Measurements from ENCODE around the gene XPO4.

The XPO4 gene

DNA sequence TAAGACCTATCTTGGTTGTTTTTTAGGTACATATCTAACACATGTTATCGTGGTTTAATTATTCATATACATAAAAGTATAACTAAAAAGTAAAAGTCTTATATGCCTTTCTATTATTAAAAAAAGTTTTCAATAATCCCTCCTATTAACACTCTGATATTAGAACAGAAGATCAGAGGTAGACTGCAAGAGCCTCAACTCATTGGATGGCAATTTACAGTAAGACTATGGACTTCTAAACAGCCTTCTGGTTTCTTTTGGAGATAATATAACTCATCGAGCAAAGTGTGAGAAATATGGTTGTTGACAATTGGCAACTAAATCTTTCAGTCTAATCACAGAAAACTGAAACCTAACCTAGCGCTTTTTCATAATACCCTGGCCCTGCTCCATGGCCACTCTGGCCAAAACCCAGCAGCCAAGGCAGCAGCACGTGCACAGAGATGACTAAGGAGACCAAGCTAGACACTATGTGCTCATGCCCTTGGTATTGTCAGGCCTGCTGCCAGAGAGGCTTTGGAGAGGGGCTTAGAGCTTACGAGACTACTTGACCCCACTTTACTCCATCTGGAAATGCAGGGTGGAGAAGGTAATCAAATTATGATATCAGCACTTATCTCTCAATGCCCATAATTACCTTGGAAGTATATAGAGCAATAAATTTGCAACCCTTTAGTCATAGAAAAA, 88.2 kb downstream of the XPO4 start:
- no peaks in the 10 kb centered on the region for H3K9me3 ChIP-seq (ENCODE audit: control extremely low read depth in 1 of 5, control insufficient read depth in 4 of 5, insufficient read depth in 2 of 5, low read depth in 1 of 5, low read length in 4 of 5)
- no peak for DNase-seq
- no peaks in the 10 kb centered on the region for H3K4me1 ChIP-seq (ENCODE audit: control extremely low read depth in 1 of 4, control insufficient read depth in 4 of 4, insufficient read depth in 4 of 4, low read length in 3 of 4)
- ChIA-PET CTCF (interaction anchor here (1.0 to 6.3 kb wide), 4 partner anchors 10 to 322 kb away, joined by 3 to 52 read pairs (median 8); no protein-coding TSS in a partner anchor), POLR2A (no interaction called here)
- peaks cover 9 to 45% (median 17%) of the 10 kb centered on the region in 4 experiments for H3K36me3 ChIP-seq (ENCODE audit: control insufficient read depth in 4 of 4, insufficient read depth in 4 of 4, low read length in 3 of 4)
- WGBS (ENCODE audit: insufficient coverage), result 59% methylated on average over 2 of the region's 5 CpGs
- H3K4me3 ChIP-seq (ENCODE audit: control insufficient read depth in 1 of 7, extremely low read depth in 1 of 7, insufficient read depth in 4 of 7, low read depth in 2 of 7, low read length in 6 of 7), result no peak overlapping the region
- H3K27me3 ChIP-seq (replicated peaks in 2 of 5; ENCODE audit: control insufficient read depth in 4 of 5, insufficient read depth in 5 of 5, low read length in 4 of 5), result no peaks in the 10 kb centered on the region
- H3K27ac ChIP-seq (ENCODE audit: insufficient read depth in 1 of 2, low read depth in 1 of 2, low read length in 2 of 2, poor library complexity in 1 of 2, severe bottlenecking in 2 of 2), result no peak overlapping the region

- CTCF ChIA-PET, result no interaction called here
- Histone ChIP-seq H3K27ac (ENCODE audit: insufficient read depth in 1 of 2, low read depth in 1 of 2, low read length in 2 of 2, poor library complexity in 1 of 2, severe bottlenecking in 2 of 2) (no peak overlapping the region), H3K4me1 (ENCODE audit: control extremely low read depth in 1 of 4, control insufficient read depth in 4 of 4, insufficient read depth in 4 of 4, low read length in 3 of 4) (no peaks in the 10 kb centered on the region), H3K36me3 (ENCODE audit: control insufficient read depth in 4 of 4, insufficient read depth in 4 of 4, low read length in 3 of 4) (peaks cover 18 to 51% (median 24%) of the 10 kb centered on the region in 4 experiments), H3K9me3 (ENCODE audit: control extremely low read depth in 1 of 5, control insufficient read depth in 4 of 5, insufficient read depth in 2 of 5, low read depth in 1 of 5, low read length in 4 of 5) (no peaks in the 10 kb centered on the region), H3K27me3 (replicated peaks in 2 of 5; ENCODE audit: control insufficient read depth in 4 of 5, insufficient read depth in 5 of 5, low read length in 4 of 5) (no peaks in the 10 kb centered on the region), H3K4me3 (ENCODE audit: control insufficient read depth in 1 of 7, extremely low read depth in 1 of 7, insufficient read depth in 4 of 7, low read depth in 2 of 7, low read length in 6 of 7) (no peak overlapping the region)
- no peak for DNase-seq
- POLR2A ChIA-PET, result no interaction called here
- 85% methylated on average over 4 of the region's 7 CpGs for WGBS (ENCODE audit: insufficient coverage)
These were observed 89.7 kb downstream of the XPO4 start for GRCh38 chr13:20812890-20813289.

GRCh38 chr13:20810808-20811207, 91.7 kb downstream of the XPO4 start:
- Histone ChIP-seq H3K9me3 (ENCODE audit: control extremely low read depth in 1 of 5, control insufficient read depth in 4 of 5, insufficient read depth in 2 of 5, low read depth in 1 of 5, low read length in 4 of 5) (no peaks in the 10 kb centered on the region), H3K27ac (ENCODE audit: insufficient read depth in 1 of 2, low read depth in 1 of 2, low read length in 2 of 2, poor library complexity in 1 of 2, severe bottlenecking in 2 of 2) (no peak overlapping the region), H3K4me1 (ENCODE audit: control extremely low read depth in 1 of 4, control insufficient read depth in 4 of 4, insufficient read depth in 4 of 4, low read length in 3 of 4) (no peaks in the 10 kb centered on the region), H3K4me3 (ENCODE audit: control insufficient read depth in 1 of 7, extremely low read depth in 1 of 7, insufficient read depth in 4 of 7, low read depth in 2 of 7, low read length in 6 of 7) (no peak overlapping the region), H3K27me3 (replicated peaks in 2 of 5; ENCODE audit: control insufficient read depth in 4 of 5, insufficient read depth in 5 of 5, low read length in 4 of 5) (no peaks in the 10 kb centered on the region), H3K36me3 (ENCODE audit: control insufficient read depth in 4 of 4, insufficient read depth in 4 of 4, low read length in 3 of 4) (peaks cover 21 to 50% (median 29%) of the 10 kb centered on the region in 4 experiments)
- ChIA-PET CTCF (interaction anchor here (1.3 to 1.8 kb wide), 2 partner anchors 16 to 24 kb away, joined by 4 read pairs; no protein-coding TSS in a partner anchor), POLR2A (no interaction called here)
- no peak for DNase-seq
- WGBS (ENCODE audit: insufficient coverage), result 100% methylated on average over 2 of the region's 2 CpGs

DNA sequence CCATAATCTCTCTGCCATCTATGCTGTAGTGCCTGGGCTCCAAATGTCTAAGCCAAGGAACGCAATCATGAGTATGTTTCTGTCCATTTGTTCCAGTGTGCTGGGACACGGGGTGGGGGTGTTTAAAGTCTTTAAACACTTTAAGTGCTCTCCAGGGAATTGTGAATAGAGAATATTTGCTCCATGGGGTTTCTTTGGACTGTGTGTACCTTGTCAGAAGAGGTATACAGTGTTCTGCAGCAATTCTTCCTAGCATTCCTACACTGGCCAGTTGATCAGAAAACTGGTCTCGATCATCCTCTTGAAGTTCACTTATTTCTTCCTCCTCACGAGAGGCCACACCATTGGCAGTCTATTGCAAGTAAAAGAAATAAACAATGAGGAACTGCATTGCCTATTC, 93.7 kb downstream of the XPO4 start:
- Histone ChIP-seq H3K27me3 (replicated peaks in 2 of 5; ENCODE audit: control insufficient read depth in 4 of 5, insufficient read depth in 5 of 5, low read length in 4 of 5) (no peaks in the 10 kb centered on the region), H3K9me3 (ENCODE audit: control extremely low read depth in 1 of 5, control insufficient read depth in 4 of 5, insufficient read depth in 2 of 5, low read depth in 1 of 5, low read length in 4 of 5) (no peaks in the 10 kb centered on the region), H3K27ac (ENCODE audit: insufficient read depth in 1 of 2, low read depth in 1 of 2, low read length in 2 of 2, poor library complexity in 1 of 2, severe bottlenecking in 2 of 2) (no peak overlapping the region), H3K4me1 (ENCODE audit: control extremely low read depth in 1 of 4, control insufficient read depth in 4 of 4, insufficient read depth in 4 of 4, low read length in 3 of 4) (no peaks in the 10 kb centered on the region), H3K4me3 (ENCODE audit: control insufficient read depth in 1 of 7, extremely low read depth in 1 of 7, insufficient read depth in 4 of 7, low read depth in 2 of 7, low read length in 6 of 7) (no peak overlapping the region), H3K36me3 (ENCODE audit: control insufficient read depth in 4 of 4, insufficient read depth in 4 of 4, low read length in 3 of 4) (peaks cover 19 to 49% (median 25%) of the 10 kb centered on the region in 4 experiments)
- no peak for DNase-seq
- ChIA-PET POLR2A (no interaction called here), CTCF (interaction anchor here (1.0 to 1.8 kb wide), 3 partner anchors 32 to 315 kb away, joined by 3 to 5 read pairs (median 4); no protein-coding TSS in a partner anchor)
- WGBS (ENCODE audit: insufficient coverage), result 100% methylated on average over 2 of the region's 4 CpGs

- Histone ChIP-seq H3K4me3 (ENCODE audit: control insufficient read depth in 1 of 7, extremely low read depth in 1 of 7, insufficient read depth in 4 of 7, low read depth in 2 of 7, low read length in 6 of 7) (no peak overlapping the region), H3K27ac (ENCODE audit: insufficient read depth in 1 of 2, low read depth in 1 of 2, low read length in 2 of 2, poor library complexity in 1 of 2, severe bottlenecking in 2 of 2) (peak overlapping the region in 1 of 2 experiments; percentile 22), H3K27me3 (replicated peaks in 2 of 5; ENCODE audit: control insufficient read depth in 4 of 5, insufficient read depth in 5 of 5, low read length in 4 of 5) (no peaks in the 10 kb centered on the region), H3K36me3 (ENCODE audit: control insufficient read depth in 4 of 4, insufficient read depth in 4 of 4, low read length in 3 of 4) (peaks cover 9 to 35% (median 19%) of the 10 kb centered on the region in 4 experiments), H3K9me3 (ENCODE audit: control extremely low read depth in 1 of 5, control insufficient read depth in 4 of 5, insufficient read depth in 2 of 5, low read depth in 1 of 5, low read length in 4 of 5) (no peaks in the 10 kb centered on the region), H3K4me1 (ENCODE audit: control extremely low read depth in 1 of 4, control insufficient read depth in 4 of 4, insufficient read depth in 4 of 4, low read length in 3 of 4) (peaks cover 0 to 8% (median 5%) of the 10 kb centered on the region in 4 experiments)
- CTCF ChIA-PET, result no interaction called here
- 100% methylated on average over 1 of the region's 3 CpGs for WGBS (ENCODE audit: insufficient coverage)
- no peak for DNase-seq
- POLR2A ChIA-PET, result no interaction called here
These were observed 99.2 kb downstream of the XPO4 start for GRCh38 chr13:20803180-20803965.

- Histone ChIP-seq H3K27ac (ENCODE audit: insufficient read depth in 1 of 2, low read depth in 1 of 2, low read length in 2 of 2, poor library complexity in 1 of 2, severe bottlenecking in 2 of 2) (peak overlapping the region in 1 of 2 experiments; percentile 18), H3K27me3 (replicated peaks in 2 of 5; ENCODE audit: control insufficient read depth in 4 of 5, insufficient read depth in 5 of 5, low read length in 4 of 5) (no peaks in the 10 kb centered on the region), H3K36me3 (ENCODE audit: control insufficient read depth in 4 of 4, insufficient read depth in 4 of 4, low read length in 3 of 4) (peaks cover 5 to 28% (median 15%) of the 10 kb centered on the region in 4 experiments), H3K4me1 (ENCODE audit: control extremely low read depth in 1 of 4, control insufficient read depth in 4 of 4, insufficient read depth in 4 of 4, low read length in 3 of 4) (peaks cover 5 to 19% (median 13%) of the 10 kb centered on the region in 4 experiments), H3K4me3 (ENCODE audit: control insufficient read depth in 1 of 7, extremely low read depth in 1 of 7, insufficient read depth in 4 of 7, low read depth in 2 of 7, low read length in 6 of 7) (no peak overlapping the region), H3K9me3 (ENCODE audit: control extremely low read depth in 1 of 5, control insufficient read depth in 4 of 5, insufficient read depth in 2 of 5, low read depth in 1 of 5, low read length in 4 of 5) (no peaks in the 10 kb centered on the region)
- WGBS (ENCODE audit: insufficient coverage), result 44% methylated on average over 2 of the region's 2 CpGs
- ChIA-PET CTCF (no interaction called here), POLR2A (no interaction called here)
- DNase-seq, result peak in 2 of 3 donors; percentile 29 to 40
These were observed 100.8 kb downstream of the XPO4 start for GRCh38 chr13:20801707-20802106.
